ENCODE results near the gene AKT1.

The AKT1 gene

GRCh38 chr14:104786091-104786586 lies 9.4 kb downstream of the AKT1 start:
- no peak for DNase-seq (ENCODE audit: low spot score)

- no peak for DNase-seq (ENCODE audit: low spot score)
These were observed 9.9 kb downstream of the AKT1 start for GRCh38 chr14:104785708-104786080.

GRCh38 chr14:104784846-104785707 lies 10.5 kb downstream of the AKT1 start:
- no peak for DNase-seq (ENCODE audit: low spot score)

- DNase-seq (ENCODE audit: low spot score), result no peak
These were observed 11.4 kb downstream of the AKT1 start for GRCh38 chr14:104784218-104784568.

- DNase-seq (ENCODE audit: low spot score), result no peak
These were observed 11.9 kb downstream of the AKT1 start for GRCh38 chr14:104783484-104784217.

GRCh38 chr14:104782808-104783139 lies 12.8 kb downstream of the AKT1 start:
- no peak for DNase-seq (ENCODE audit: low spot score)

- DNase-seq (ENCODE audit: low spot score), result no peak
These were observed 13.3 kb downstream of the AKT1 start for GRCh38 chr14:104782086-104782807.

- DNase-seq (ENCODE audit: low spot score), result no peak
These were observed 14.1 kb downstream of the AKT1 start for GRCh38 chr14:104781271-104782077.

- no peak for DNase-seq (ENCODE audit: low spot score)
These were observed 15.0 kb downstream of the AKT1 start for GRCh38 chr14:104780513-104781030.

- no peak for DNase-seq (ENCODE audit: low spot score)
These were observed 15.6 kb downstream of the AKT1 start for GRCh38 chr14:104779776-104780512.

- DNase-seq (ENCODE audit: low spot score), result no peak
These were observed 16.7 kb downstream of the AKT1 start for GRCh38 chr14:104778694-104779331.

GRCh38 chr14:104777808-104778249 lies 17.7 kb downstream of the AKT1 start:
- no peak for DNase-seq (ENCODE audit: low spot score)

- DNase-seq (ENCODE audit: low spot score), result no peak
These were observed 18.4 kb downstream of the AKT1 start for GRCh38 chr14:104776961-104777807.

- DNase-seq (ENCODE audit: low spot score), result no peak
These were observed 19.1 kb downstream of the AKT1 start for GRCh38 chr14:104776481-104776880.

- DNase-seq (ENCODE audit: low spot score), result no peak
These were observed 20.5 kb downstream of the AKT1 start for GRCh38 chr14:104775073-104775489.

GRCh38 chr14:104774453-104775072 lies 21.0 kb downstream of the AKT1 start:
- no peak for DNase-seq (ENCODE audit: low spot score)

- DNase-seq (ENCODE audit: low spot score), result no peak
These were observed 21.8 kb downstream of the AKT1 start for GRCh38 chr14:104773505-104774452.

Measured in hepatic stellate cell (primary cell).